ENCODE data around the gene ACSL1. TPM values are rescaled to one million over a fixed set of nuclear protein-coding genes. Genes with fewer than 3 reads are reported as not detected.

ACSL1 gene
- total and polyA plus RNA-seq, 2 of the 8 experiments (the other 6 are each of a cell fraction or from before 2014, with no cell fraction given): 2.3 to 8.7 TPM

GRCh38 chr4:184721254-184721653 lies 104.5 kb downstream of the ACSL1 start:
- no peak overlapping the region for H3K27ac ChIP-seq (ENCODE audit: low read depth, low read length)
- H3K23me2 ChIP-seq (ENCODE audit: low read depth, low read length): no peaks in the 10 kb centered on the region
- H3K4me1 ChIP-seq (replicated peaks in 1 of 4; ENCODE audit: control insufficient read depth in 3 of 4, insufficient read depth in 4 of 4, low read length in 3 of 4): no peaks in the 10 kb centered on the region
- H3K56ac ChIP-seq (replicated peaks; ENCODE audit: insufficient read length, low read depth, low read length): no peak overlapping the region
- no peak overlapping the region for H3K4me2 ChIP-seq (ENCODE audit: insufficient read depth in 1 of 2, low read depth in 2 of 2, low read length in 2 of 2)
- no peaks in the 10 kb centered on the region for H3K9me3 ChIP-seq (ENCODE audit: insufficient read depth in 2 of 2, low read depth in 1 of 2, low read length in 1 of 2)
- H3K79me1 ChIP-seq (ENCODE audit: low read depth, low read length): no peaks in the 10 kb centered on the region; the same call in none of the 2 replicates
- FAIRE-seq (no peak), DNase-seq (ENCODE audit: low read depth in 1 of 2, low spot score in 2 of 2) (no peak)
- no peak overlapping the region for H3K4me3 ChIP-seq (ENCODE audit: extremely low read depth in 1 of 4, insufficient read depth in 2 of 4, low read depth in 3 of 4, low read length in 4 of 4)
- H4K5ac ChIP-seq (ENCODE audit: insufficient read length, low read depth, low read length): no peak overlapping the region
- no peak overlapping the region for H2BK5ac ChIP-seq (ENCODE audit: low read depth, low read length)
- peaks cover 0 to 73% of the 10 kb centered on the region in 2 experiments; a peak in 2 of 4 replicates for H3K79me2 ChIP-seq (ENCODE audit: control insufficient read depth in 1 of 2, insufficient read depth in 2 of 2, low read length in 2 of 2)
- H3K18ac ChIP-seq (ENCODE audit: extremely low read depth, low read length): no peak overlapping the region
- H2AFZ ChIP-seq (ENCODE audit: low read length): no peak overlapping the region
- no peak overlapping the region for H3K4ac ChIP-seq (replicated peaks; ENCODE audit: insufficient read length, low read depth, low read length)
- no peak overlapping the region for H2BK15ac ChIP-seq (ENCODE audit: low read length)
- H4K20me1 ChIP-seq (replicated peaks in 1 of 2; ENCODE audit: control insufficient read depth in 1 of 2, insufficient read depth in 2 of 2, low read length in 2 of 2): peaks cover 9 to 10% of the 10 kb centered on the region in 2 experiments
- H3K36me3 ChIP-seq (ENCODE audit: control insufficient read depth in 2 of 4, insufficient read depth in 4 of 4, low read length in 3 of 4): peaks cover 25 to 83% (median 50%) of the 10 kb centered on the region in 4 experiments
- TF ChIP-seq BACH1 (IDR thresholded peaks at IDR 0.05; ENCODE audit: low read length): no peak
- TF ChIP-seq SIRT6 (IDR thresholded peaks at IDR 0.05; ENCODE audit: low read length): no peak
- TF ChIP-seq RFX5 (IDR thresholded peaks at IDR 0.05; ENCODE audit: borderline replicate concordance, low read depth, low read length): no peak
- TF ChIP-seq SRF (IDR thresholded peaks at IDR 0.05; ENCODE audit: low read depth, low read length): no peak
- TF ChIP-seq CTCF (IDR thresholded peaks at IDR 0.05; ENCODE audit: control extremely low read depth in 1 of 3, insufficient read depth in 1 of 3, low read depth in 1 of 3, low read length in 3 of 3): no peak
- TF ChIP-seq MAFK (IDR thresholded peaks at IDR 0.05; ENCODE audit: low read depth, low read length): no peak
- TF ChIP-seq SIX5 (IDR thresholded peaks at IDR 0.05; ENCODE audit: low read depth, low read length): no peak
- TF ChIP-seq KDM1A (IDR thresholded peaks at IDR 0.05; ENCODE audit: borderline replicate concordance, low read length): no peak
- TF ChIP-seq BCL11A (IDR thresholded peaks at IDR 0.05; ENCODE audit: low read depth in 2 of 2, low read length in 2 of 2): no peak
- TF ChIP-seq ASH2L (IDR thresholded peaks at IDR 0.05; ENCODE audit: low read length): no peak
- TF ChIP-seq KDM4A (IDR thresholded peaks at IDR 0.05; ENCODE audit: low read depth, low read length, severe bottlenecking): no peak
- no peak for TF ChIP-seq CEBPB (IDR thresholded peaks at IDR 0.05; ENCODE audit: low read depth, low read length)
- no peak for TF ChIP-seq CHD2 (IDR thresholded peaks at IDR 0.05; ENCODE audit: low read length)
- no peak overlapping the region for H3K9ac ChIP-seq (replicated peaks in 1 of 4; ENCODE audit: extremely low read depth in 1 of 4, low read depth in 3 of 4, low read length in 3 of 4)
- ChIA-PET POLR2A (ENCODE audit: partially characterized antibody) (interaction anchor here (1.0 to 5.4 kb wide), 3 partner anchors 9 to 14 kb away, joined by 3 to 20 read pairs (median 6); partner anchors contain the start of gene CENPU), CTCF (ENCODE audit: partially characterized antibody) (interaction anchor here (0.9 to 1.6 kb wide), 3 partner anchors 11 to 256 kb away, joined by 3 to 5 read pairs (median 3); no protein-coding TSS in a partner anchor)
- H2BK12ac ChIP-seq (ENCODE audit: low read depth, low read length): no peak overlapping the region
- H4K8ac ChIP-seq (ENCODE audit: extremely low read depth, insufficient read depth, low read length): no peak overlapping the region
- H3K27me3 ChIP-seq (replicated peaks in 1 of 4; ENCODE audit: control insufficient read depth in 3 of 4, extremely low read depth in 1 of 4, insufficient read depth in 3 of 4, low read length in 3 of 4): no peaks in the 10 kb centered on the region
- H2BK20ac ChIP-seq (ENCODE audit: low read length): no peak overlapping the region
- no peak overlapping the region for H2AK5ac ChIP-seq (ENCODE audit: low read depth, low read length)
- no peak overlapping the region for H3K14ac ChIP-seq (ENCODE audit: insufficient read length)
- no peak overlapping the region for H2BK120ac ChIP-seq (replicated peaks; ENCODE audit: low read depth, low read length)
- no peak overlapping the region for H3K23ac ChIP-seq (ENCODE audit: insufficient read length)
- no peak overlapping the region for H4K91ac ChIP-seq (replicated peaks; ENCODE audit: insufficient read length, low read length)

Measured in H1 (cell line).